ENCODE measurements around the gene RHOT2. TPM values are rescaled to one million over a fixed set of nuclear protein-coding genes. Genes with fewer than 3 reads are reported as not detected.

RHOT2 gene
- total and polyA plus RNA-seq, 2 of the 8 experiments (the other 6 are each of a cell fraction or from before 2014, with no cell fraction given), result 149 to 194 TPM

- TF ChIP-seq YY1 (IDR thresholded peaks at IDR 0.05; ENCODE audit: low read depth, low read length) (no peak), SP1 (IDR thresholded peaks at IDR 0.05; ENCODE audit: low read depth, low read length) (no peak), ZNF274 (IDR thresholded peaks at IDR 0.05; ENCODE audit: borderline replicate concordance, extremely low read depth, low read length) (no peak), PHF8 (conservative IDR thresholded peaks at IDR 0.05; ENCODE audit: low read depth, low read length) (no peak), JUN (IDR thresholded peaks at IDR 0.05; ENCODE audit: low read depth, low read length) (no peak)
Measured at GRCh38 chr16:621526-622105, 46.3 kb upstream of the RHOT2 start (continued).

Measured in H1 (cell line).